Fibroblast of lung (primary cell): ENCODE results near the gene NDUFS7.

Experiments
- CTCF ChIP-seq, 2 donors: IDR thresholded peaks in 1 of 2; conservative IDR thresholded peaks in 1 of 2; 1 replicate in 1 of 2; 2 replicates in 1 of 2; pipeline ENCODE4 v1.5.1; 2011 to 2012; ENCODE audit warnings: low read length in 2 of 2, control low read depth in 1 of 2, inconsistent platforms in 1 of 2, low read depth in 1 of 2, mild to moderate bottlenecking in 1 of 2
- EZH2 ChIP-seq: IDR thresholded peaks from 2 replicates; pipeline ENCODE4 v1.5.1; 2012; ENCODE audit warnings: low read length, control low read depth, mild to moderate bottlenecking; ENCODE audit errors: missing control alignments

GRCh38 chr19:1383017-1383311 lies 743 bp upstream of the NDUFS7 start:
- TF ChIP-seq CTCF (conservative IDR thresholded peaks at IDR 0.05 in 1 of 2, IDR thresholded peaks at IDR 0.05 in 1 of 2; ENCODE audit: low read depth in 1 of 2, low read length in 2 of 2): no peak
- TF ChIP-seq EZH2: no peak
